CD4-positive, alpha-beta T cell (primary cell): ENCODE results near the gene SF3A2. TPM values are rescaled to one million over a fixed set of nuclear protein-coding genes. Genes with fewer than 3 reads are reported as not detected.
A peak's percentile ranks its signal among the peaks of the same experiment; 100 is the strongest.

Experiments
- ATAC-seq: fragments of 200-7000 bp; cut with Tn5 transposase; one replicate; pipeline ENCODE4 v1.10.0; 2022; ENCODE audit warnings: mild to moderate bottlenecking; ENCODE audit not compliant: poor library complexity
- CTCF ChIA-PET: fragments of 350-600 bp; sonication (Branson Sonifier 250); formaldehyde crosslinking; loops from one replicate; lab custom pipeline; 2021; ENCODE audit warnings: antibody characterized with exemption, inconsistent platforms; lab: Charles Lee
- POLR2A ChIA-PET: fragments of 350-600 bp; sonication (Branson Sonifier 250); formaldehyde crosslinking; loops from one replicate; lab custom pipeline; 2021; ENCODE audit warnings: antibody characterized with exemption, inconsistent platforms; lab: Charles Lee
- DNase-seq, 14 experiments: peaks; one replicate each; pipeline ENCODE4 v3.0.0-alpha.2; 2013 to 2020; ENCODE audit warnings: mixed read lengths in 2 of 14
- H3K27ac ChIP-seq, 2 donors: one replicate each; pipeline versions ENCODE4 v1.5.1 to v1.7.0; 2013; ENCODE audit warnings: low read length in 2 of 2, low read depth in 1 of 2, mild to moderate bottlenecking in 1 of 2
- H3K27me3 ChIP-seq, 2 experiments: 1 replicate in 1 of 2; 2 replicates in 1 of 2; pipeline versions ENCODE4 v1.6.1 to v1.7.0; 2013; ENCODE audit warnings: low read length in 2 of 2, control low read depth in 1 of 2, mild to moderate bottlenecking in 1 of 2, moderate library complexity in 1 of 2; ENCODE audit not compliant: insufficient read depth in 2 of 2, control insufficient read depth in 1 of 2
- H3K36me3 ChIP-seq: one replicate; pipeline ENCODE4 v1.6.1; 2013; ENCODE audit warnings: low read length, control low read depth; ENCODE audit not compliant: insufficient read depth
- H3K4me1 ChIP-seq: one replicate; pipeline ENCODE4 v1.6.1; 2013; ENCODE audit warnings: low read length, control low read depth; ENCODE audit not compliant: insufficient read depth
- H3K4me3 ChIP-seq: one replicate; pipeline ENCODE4 v1.5.1; 2013; ENCODE audit warnings: mild to moderate bottlenecking, low read length, moderate library complexity
- H3K9me3 ChIP-seq, 2 experiments: 1 replicate in 1 of 2; 2 replicates in 1 of 2; pipeline versions ENCODE4 v1.6.1 to v1.7.0; 2013; ENCODE audit warnings: low read length in 2 of 2, mild to moderate bottlenecking in 2 of 2, control low read depth in 1 of 2, moderate library complexity in 1 of 2; ENCODE audit not compliant: control insufficient read depth in 1 of 2, insufficient read depth in 1 of 2
- H3K27ac Mint-ChIP-seq: one replicate; pipeline ENCODE4 v1.8.0; 2020; ENCODE audit warnings: mixed read lengths
- H3K27me3 Mint-ChIP-seq: one replicate; pipeline ENCODE4 v1.8.0; 2021; ENCODE audit warnings: mixed read lengths
- H3K36me3 Mint-ChIP-seq: one replicate; pipeline ENCODE4 v1.8.0; 2021; ENCODE audit warnings: low read depth, mixed read lengths
- H3K4me1 Mint-ChIP-seq: one replicate; pipeline ENCODE4 v1.8.0; 2021; ENCODE audit warnings: low read depth, mixed read lengths
- H3K4me3 Mint-ChIP-seq: one replicate; pipeline ENCODE4 v1.8.0; 2020; ENCODE audit warnings: mild to moderate bottlenecking, mixed read lengths
- H3K9me3 Mint-ChIP-seq: one replicate; pipeline ENCODE4 v1.8.0; 2020; ENCODE audit warnings: mixed read lengths
- CTCF ChIP-seq: fragments of 200-600 bp; IDR thresholded peaks from one replicate; pipeline ENCODE4 v1.8.0; 2022; ENCODE audit warnings: antibody characterized with exemption, mild to moderate bottlenecking
- intact Hi-C, 2 experiments: fragments of 100-400 bp; cut with DNase I in 1 of 2; cut with micrococcal nuclease in 1 of 2; formaldehyde crosslinking; loops; one replicate each; pipeline versions ENCODE4 v1.15.1 to v1.9.0; 2023 to 2025; cut with DNase I, micrococcal nuclease
- microRNA-seq: library from miRNA; unstranded; fragments of <30 nt; microRNA quantifications from one replicate; pipeline ENCODE4 v1.2.0, GENCODE V29; 2021; ENCODE audit warnings: borderline microRNAs expressed, borderline replicate concordance
- total RNA-seq, 174 experiments: library from RNA in 2 of 174; stranded (reverse) in 2 of 174; gene quantifications; one replicate each; pipeline ENCODE4 v1.2.3 and lab custom pipeline; 2021 to 2026

SF3A2 gene
- total RNA-seq, 2 experiments from 2014 or later, result 186 to 194 TPM

GRCh38 chr19:2294687-2295335 is 58.2 kb downstream of the SF3A2 start:
- Mint-ChIP-seq H3K4me1 (peaks cover 9% of the 10 kb centered on the region), H3K4me3 (peak overlapping the region; percentile 38), H3K9me3 (no peaks in the 10 kb centered on the region), H3K27ac (peak overlapping the region; percentile 59), H3K27me3 (no peaks in the 10 kb centered on the region), H3K36me3 (peaks cover 22% of the 10 kb centered on the region)
- DNase-seq (peak in 1 of 14 experiments; percentile 23), ATAC-seq (no peak)
- ChIA-PET CTCF (no interaction called here), POLR2A (interaction anchor here (0.8 to 1.1 kb wide), 3 partner anchors 9 to 37 kb away, joined by 3 to 5 read pairs (median 3); no protein-coding TSS in a partner anchor)
- H3K9me3 ChIP-seq, result no peaks in the 10 kb centered on the region
- peaks cover 20% of the 10 kb centered on the region for H3K4me1 ChIP-seq
- no peaks in the 10 kb centered on the region for H3K27me3 ChIP-seq
- H3K36me3 ChIP-seq, result peaks cover 10% of the 10 kb centered on the region
- H3K4me3 ChIP-seq, result no peak overlapping the region
- intact Hi-C loops, result loop anchor here in 1 of 2 experiments (5.0 kb wide), 1 partner anchor 32 kb away; the partner anchor contains the start of genes LSM7 and SPPL2B
- TF ChIP-seq CTCF, result no peak
- no peak overlapping the region for H3K27ac ChIP-seq

GRCh38 chr19:2296141-2296540 is 59.5 kb downstream of the SF3A2 start:
- ChIA-PET POLR2A (interaction anchor here (0.8 kb wide), 1 partner anchor 26 kb away, joined by 3 read pairs; no protein-coding TSS in a partner anchor), CTCF (no interaction called here)
- Mint-ChIP-seq H3K4me3 (no peak overlapping the region), H3K4me1 (peaks cover 6% of the 10 kb centered on the region), H3K27ac (no peak overlapping the region), H3K27me3 (no peaks in the 10 kb centered on the region), H3K9me3 (no peaks in the 10 kb centered on the region), H3K36me3 (peaks cover 20% of the 10 kb centered on the region)
- no peak for TF ChIP-seq CTCF
- peaks cover 12% of the 10 kb centered on the region for H3K4me1 ChIP-seq
- H3K4me3 ChIP-seq, result no peak overlapping the region
- no peaks in the 10 kb centered on the region for H3K27me3 ChIP-seq
- H3K27ac ChIP-seq, result no peak overlapping the region
- intact Hi-C loops, result no loop called here
- no peaks in the 10 kb centered on the region for H3K9me3 ChIP-seq
- no peak for ATAC-seq
- H3K36me3 ChIP-seq, result peaks cover 10% of the 10 kb centered on the region
- no peak for DNase-seq

Small RNA genes lying within 50 kb of the gene (microRNA-seq; reads per million reads assigned to microRNA genes)
- 0.61 reads per million for gene MIR1227
- not detected for gene MIR4321

Other genes starting within 250 kb of the SF3A2 start
- 10 to 100 TPM; 44.4 to 44.9 TPM for gene BTBD2, start 221.1 kb upstream of the SF3A2 start, total RNA-seq
- 100 to 1,000 TPM; 325 to 347 TPM for gene MKNK2, start 185.6 kb upstream of the SF3A2 start, total RNA-seq
- 10 to 100 TPM; 96.4 to 97.3 TPM for gene MOB3A, start 140.5 kb upstream of the SF3A2 start, total RNA-seq
- 10 to 100 TPM; 17.4 to 17.9 TPM for gene IZUMO4, start 139.9 kb upstream of the SF3A2 start, total RNA-seq
- 10 to 100 TPM; 41.8 to 41.9 TPM for gene AP3D1, start 85.3 kb upstream of the SF3A2 start, total RNA-seq
- gene DOT1L, start 72.9 kb upstream of the SF3A2 start, total RNA-seq, result 10 to 100 TPM; 20.9 to 24.8 TPM
- 10 to 100 TPM; 21.4 to 23.2 TPM for gene PLEKHJ1, start 495 bp upstream of the SF3A2 start, total RNA-seq
- 1 to 10 TPM; 3.3 to 3.5 TPM for gene AMH, start 12.5 kb downstream of the SF3A2 start, total RNA-seq
- under 1 TPM; 0.56 to 0.58 TPM for gene JSRP1, start 19.6 kb downstream of the SF3A2 start, total RNA-seq
- not detected for gene PEAK3, start 45.4 kb downstream of the SF3A2 start, total RNA-seq
- under 1 TPM; 0.33 to 0.39 TPM for gene LINGO3, start 71.3 kb downstream of the SF3A2 start, total RNA-seq
- gene LSM7, start 91.8 kb downstream of the SF3A2 start, total RNA-seq, result 10 to 100 TPM; 73.6 to 80.1 TPM
- gene SPPL2B, start 91.9 kb downstream of the SF3A2 start, total RNA-seq, result 100 to 1,000 TPM; 106 to 111 TPM
- not detected for gene TMPRSS9, start 123.4 kb downstream of the SF3A2 start, total RNA-seq
- gene TIMM13, start 190.8 kb downstream of the SF3A2 start, total RNA-seq, result 10 to 100 TPM; 17.3 to 22.3 TPM
- gene LMNB2, start 220.1 kb downstream of the SF3A2 start, total RNA-seq, result 1 to 10 TPM; 9.7 to 10.0 TPM
- gene GADD45B, start 239.3 kb downstream of the SF3A2 start, total RNA-seq, result 100 to 1,000 TPM; 284 to 285 TPM